HG03520 (cell line): ENCODE measurements around the gene IDH3G.
"Not testable (repeated sequence)": the region's sequence is repeated elsewhere in the genome, so short reads cannot be mapped to it uniquely, and the experiment has no call there.

ENCODE experiments used
- ATAC-seq: cut with Tn5 transposase; IDR thresholded peaks from one replicate; pipeline ENCODE4 v1.9.1; 2021; ENCODE audit warnings: mild to moderate bottlenecking, moderate library complexity; ENCODE audit not compliant: unreplicated experiment

Gene IDH3G

GRCh38 chrX:153763298-153763932 lies 30.8 kb downstream of the IDH3G start:
- ATAC-seq: no peak

- ATAC-seq: no peak
Observed at GRCh38 chrX:153762626-153763173, 31.5 kb downstream of the IDH3G start.

- no peak for ATAC-seq
Observed at GRCh38 chrX:153761863-153762262, 32.3 kb downstream of the IDH3G start.

GRCh38 chrX:153755136-153755535 lies 39.0 kb downstream of the IDH3G start:
- no peak for ATAC-seq

GRCh38 chrX:153750127-153750774 lies 43.9 kb downstream of the IDH3G start:
- no peak for ATAC-seq

- ATAC-seq: not testable (repeated sequence)
Observed at GRCh38 chrX:153749017-153749416, 45.2 kb downstream of the IDH3G start.

GRCh38 chrX:153746991-153747390 lies 47.2 kb downstream of the IDH3G start:
- ATAC-seq: not testable (repeated sequence)

GRCh38 chrX:153746359-153746758 lies 47.8 kb downstream of the IDH3G start:
- no peak for ATAC-seq

- ATAC-seq: not testable (repeated sequence)
Observed at GRCh38 chrX:153745067-153745433, 49.1 kb downstream of the IDH3G start.

GRCh38 chrX:153744210-153745066 lies 49.7 kb downstream of the IDH3G start:
- ATAC-seq: no peak

- ATAC-seq: not testable (repeated sequence)
Observed at GRCh38 chrX:153743468-153744209, 50.5 kb downstream of the IDH3G start.

- not testable (repeated sequence) for ATAC-seq
Observed at GRCh38 chrX:153742796-153743467, 51.2 kb downstream of the IDH3G start.

- not testable (repeated sequence) for ATAC-seq
Observed at GRCh38 chrX:153742111-153742510, 52.1 kb downstream of the IDH3G start.

GRCh38 chrX:153741446-153741845 lies 52.7 kb downstream of the IDH3G start:
- no peak for ATAC-seq

- ATAC-seq: no peak
Observed at GRCh38 chrX:153740631-153741222, 53.4 kb downstream of the IDH3G start.

- no peak for ATAC-seq
Observed at GRCh38 chrX:153739754-153740486, 54.3 kb downstream of the IDH3G start.

GRCh38 chrX:153738056-153738605 lies 56.0 kb downstream of the IDH3G start:
- no peak for ATAC-seq

GRCh38 chrX:153736871-153737441 lies 57.2 kb downstream of the IDH3G start:
- no peak for ATAC-seq
